IPS-15b (cell line): ENCODE data around the gene TMEM163.

Source experiments
- H3K27me3 ChIP-seq: one replicate; pipeline ENCODE4 v1.6.1; 2013; ENCODE audit warnings: low read length; ENCODE audit not compliant: control insufficient read depth, insufficient read depth
- H3K36me3 ChIP-seq: one replicate; pipeline ENCODE4 v1.6.1; 2013; ENCODE audit warnings: low read length; ENCODE audit not compliant: control insufficient read depth, insufficient read depth
- H3K4me1 ChIP-seq: one replicate; pipeline ENCODE4 v1.6.1; 2013; ENCODE audit warnings: mild to moderate bottlenecking, low read length; ENCODE audit not compliant: control insufficient read depth, insufficient read depth
- H3K4me3 ChIP-seq: one replicate; pipeline ENCODE4 v1.5.1; 2013; ENCODE audit warnings: low read depth, low read length
- H3K9ac ChIP-seq: one replicate; pipeline ENCODE4 v1.6.1; 2013; ENCODE audit warnings: low read depth, mild to moderate bottlenecking, low read length
- H3K9me3 ChIP-seq: one replicate; pipeline ENCODE4 v1.6.1; 2013; ENCODE audit warnings: mild to moderate bottlenecking, low read length; ENCODE audit not compliant: control insufficient read depth, insufficient read depth

TMEM163 gene

DNA sequence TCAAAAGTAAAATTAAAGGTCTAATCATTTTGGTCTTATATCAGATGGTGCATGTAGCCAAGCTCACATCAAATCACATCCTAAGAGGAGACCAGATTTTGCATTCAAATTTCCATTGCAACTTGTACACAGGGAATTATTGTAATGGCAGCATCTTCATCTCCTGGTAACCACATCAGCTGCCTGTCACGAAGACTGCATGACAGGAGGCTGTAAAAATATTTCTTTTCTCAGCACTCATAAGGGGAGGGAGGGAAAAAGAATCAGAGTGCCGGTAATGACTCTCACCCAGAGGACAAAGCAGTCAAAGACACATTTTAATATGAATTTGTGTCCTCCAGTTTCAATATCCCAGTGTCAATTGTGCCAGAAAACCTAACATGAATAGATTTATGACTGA is 216.7 kb downstream of the TMEM163 start:
- Histone ChIP-seq H3K4me3 (no peak overlapping the region), H3K4me1 (no peaks in the 10 kb centered on the region), H3K9me3 (no peaks in the 10 kb centered on the region), H3K36me3 (no peaks in the 10 kb centered on the region), H3K9ac (no peak overlapping the region), H3K27me3 (no peaks in the 10 kb centered on the region)

GRCh38 chr2:134501476-134502091 is 217.2 kb downstream of the TMEM163 start:
- no peaks in the 10 kb centered on the region for H3K9me3 ChIP-seq
- H3K4me3 ChIP-seq = no peak overlapping the region
- H3K9ac ChIP-seq = no peak overlapping the region
- no peaks in the 10 kb centered on the region for H3K4me1 ChIP-seq
- H3K36me3 ChIP-seq = no peaks in the 10 kb centered on the region
- H3K27me3 ChIP-seq = no peaks in the 10 kb centered on the region

DNA sequence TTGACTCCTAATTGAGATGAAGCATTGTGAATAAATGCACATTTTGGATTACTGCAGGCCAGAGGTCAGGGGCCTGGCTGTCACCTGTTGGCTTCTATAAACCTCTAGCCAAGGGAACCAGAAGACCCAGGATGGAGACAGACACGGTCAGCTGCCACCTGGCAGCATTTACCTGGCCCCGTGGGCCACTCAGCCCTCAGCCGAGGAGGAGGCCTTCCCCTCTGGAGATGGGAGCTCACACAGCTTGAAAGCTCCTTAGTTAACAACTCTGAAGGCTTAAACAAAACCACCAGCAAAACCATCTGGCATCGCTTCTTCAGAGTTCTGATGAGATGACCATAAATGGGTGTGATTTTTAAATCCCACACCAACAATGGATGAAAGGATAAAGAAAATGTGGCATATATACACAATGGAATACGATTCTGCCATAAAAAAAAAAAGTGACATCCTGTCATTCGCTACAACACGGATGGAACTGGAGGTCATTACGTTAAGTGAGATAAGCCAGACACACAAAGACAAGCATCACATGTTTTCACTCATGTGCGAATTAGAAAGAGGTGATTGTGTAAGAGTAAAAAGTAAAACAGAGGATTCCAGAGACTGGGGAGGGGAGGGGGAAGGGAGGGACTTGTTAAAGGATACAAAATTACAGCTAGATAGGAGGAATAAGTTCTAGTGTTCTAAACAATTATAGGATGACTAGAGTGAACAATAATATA is 218.4 kb downstream of the TMEM163 start:
- Histone ChIP-seq H3K27me3 (no peaks in the 10 kb centered on the region), H3K9me3 (no peaks in the 10 kb centered on the region), H3K4me1 (no peaks in the 10 kb centered on the region), H3K9ac (no peak overlapping the region), H3K36me3 (no peaks in the 10 kb centered on the region), H3K4me3 (no peak overlapping the region)

DNA sequence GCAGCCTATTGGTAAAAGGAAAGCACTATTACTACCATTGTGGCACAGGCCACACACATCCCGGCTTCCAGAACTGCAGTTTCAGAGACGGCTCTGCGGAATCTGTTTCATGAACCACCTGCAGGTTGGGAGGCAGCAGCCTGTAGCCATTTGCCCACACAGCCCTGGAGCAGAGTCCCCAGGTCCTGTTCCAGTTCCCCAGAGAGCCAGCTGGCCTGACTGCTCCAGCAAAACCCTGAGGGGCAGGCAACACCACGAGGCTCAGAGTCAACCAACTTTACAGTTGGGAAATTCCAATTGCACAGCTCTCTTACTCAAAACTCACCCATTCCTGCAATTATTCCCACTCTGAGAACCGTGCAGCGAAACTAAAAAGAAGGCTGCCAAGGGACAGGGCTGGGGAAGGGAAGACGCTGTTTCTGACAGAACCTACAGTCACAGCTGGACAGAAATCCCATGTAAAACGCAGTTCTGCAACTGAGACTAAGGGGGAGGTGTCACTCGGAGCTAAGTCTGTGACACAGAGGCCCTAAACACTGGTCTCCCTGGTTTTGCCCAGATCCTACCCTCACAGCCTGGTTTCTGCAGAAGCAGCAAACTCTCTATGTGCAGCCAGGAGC is 219.4 kb downstream of the TMEM163 start:
- H3K27me3 ChIP-seq = no peaks in the 10 kb centered on the region

DNA sequence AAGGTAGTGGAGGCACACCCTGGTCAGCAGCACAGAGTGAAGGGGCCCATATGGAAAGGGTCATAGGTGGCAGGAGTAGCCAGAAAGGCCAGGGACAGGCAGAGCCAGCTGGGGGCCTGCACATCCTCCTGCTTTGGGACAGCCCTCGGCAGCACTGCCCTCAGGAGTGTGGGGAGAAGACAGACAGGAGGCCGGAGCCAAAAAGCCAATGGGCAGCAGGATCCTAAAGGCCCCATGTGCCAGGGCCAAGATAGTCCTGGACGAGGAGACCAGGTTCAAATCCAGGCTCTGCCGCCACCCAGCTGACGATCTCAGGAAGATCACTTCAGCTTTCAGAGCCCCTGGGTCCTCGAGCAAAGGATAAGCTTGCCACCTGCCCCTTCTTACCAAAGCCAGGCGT is 220.1 kb downstream of the TMEM163 start:
- H3K27me3 ChIP-seq = no peaks in the 10 kb centered on the region
- no peak overlapping the region for H3K4me3 ChIP-seq
- H3K9ac ChIP-seq = no peak overlapping the region
- no peaks in the 10 kb centered on the region for H3K36me3 ChIP-seq
- H3K4me1 ChIP-seq = no peaks in the 10 kb centered on the region
- H3K9me3 ChIP-seq = no peaks in the 10 kb centered on the region

More for the DNA sequence above, 219.4 kb downstream of the TMEM163 start:
- H3K36me3 ChIP-seq = no peaks in the 10 kb centered on the region
- H3K9me3 ChIP-seq = no peaks in the 10 kb centered on the region
- H3K9ac ChIP-seq = no peak overlapping the region
- no peak overlapping the region for H3K4me3 ChIP-seq
- H3K4me1 ChIP-seq = no peaks in the 10 kb centered on the region

DNA sequence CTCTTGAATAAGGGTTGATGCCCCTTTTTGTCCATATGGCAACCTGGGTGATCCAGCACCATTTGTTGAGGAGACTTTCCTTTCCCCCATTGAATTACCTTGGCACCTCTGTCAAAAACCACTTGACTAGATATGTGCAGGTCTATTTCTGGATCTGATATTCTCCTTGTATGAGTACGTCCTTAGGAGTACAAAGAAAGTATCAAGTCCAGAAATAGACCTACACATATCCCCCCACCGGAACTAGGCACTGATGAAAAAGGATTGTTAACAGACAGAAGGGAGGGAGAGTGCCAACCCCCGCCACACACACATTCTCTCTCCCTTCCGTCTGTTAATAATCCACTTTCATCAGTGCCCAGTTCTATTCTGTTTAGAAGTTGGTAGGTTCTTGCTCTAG is 225.0 kb downstream of the TMEM163 start:
- no peak overlapping the region for H3K4me3 ChIP-seq
- H3K4me1 ChIP-seq = no peaks in the 10 kb centered on the region
- H3K9ac ChIP-seq = no peak overlapping the region
- H3K27me3 ChIP-seq = no peaks in the 10 kb centered on the region
- no peaks in the 10 kb centered on the region for H3K36me3 ChIP-seq
- H3K9me3 ChIP-seq = no peaks in the 10 kb centered on the region

DNA sequence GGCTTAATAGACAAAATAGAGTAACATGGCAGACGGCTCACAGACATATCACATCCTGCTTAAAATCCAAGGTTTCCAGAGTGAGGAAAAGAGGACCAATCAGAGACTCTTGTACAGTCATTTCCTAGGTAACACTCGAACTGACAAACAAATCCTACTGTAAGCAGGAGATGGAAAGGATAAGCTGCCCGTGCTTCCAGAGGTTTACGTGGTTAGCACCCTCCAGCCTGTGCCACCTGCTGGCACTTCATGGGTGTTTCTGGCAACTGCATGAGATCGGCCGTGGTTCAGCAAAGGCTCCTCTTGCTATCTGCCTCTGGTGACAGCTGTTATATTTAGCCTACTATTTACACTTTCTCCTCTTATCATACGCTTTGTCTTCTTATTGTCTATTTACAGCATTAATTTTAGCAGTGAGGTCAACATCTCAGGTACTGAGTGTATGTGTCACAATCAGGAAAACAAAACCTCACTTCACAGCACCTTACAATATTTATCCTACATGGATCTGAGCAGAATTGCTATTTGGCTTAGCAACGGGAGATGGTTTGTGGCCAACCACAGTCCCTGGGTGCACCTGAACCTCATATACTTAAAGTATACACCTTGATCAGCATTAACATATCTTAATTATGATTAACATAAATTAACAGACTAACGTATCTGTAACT is 226.9 kb downstream of the TMEM163 start:
- no peaks in the 10 kb centered on the region for H3K27me3 ChIP-seq

DNA sequence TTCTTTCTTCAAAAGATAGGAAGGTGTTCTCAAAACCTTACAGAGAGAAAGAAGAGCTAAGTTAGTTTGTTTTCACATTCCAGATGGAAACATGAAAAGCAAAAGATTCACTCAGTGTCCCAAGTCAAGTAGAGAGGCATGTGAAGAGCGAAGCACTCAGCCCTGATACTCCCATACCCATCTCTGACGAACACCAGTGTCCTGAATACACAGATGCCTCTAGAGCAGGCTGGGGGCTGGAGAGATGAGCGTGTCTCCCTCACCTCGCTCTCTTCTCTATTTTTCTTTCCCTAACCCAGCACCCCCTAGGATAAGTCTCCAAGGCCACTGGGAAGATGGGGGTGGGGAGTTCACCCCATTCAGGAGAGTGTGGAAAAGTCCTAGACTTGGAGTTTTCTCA is 227.8 kb downstream of the TMEM163 start:
- Histone ChIP-seq H3K9ac (no peak overlapping the region), H3K9me3 (no peaks in the 10 kb centered on the region), H3K4me3 (no peak overlapping the region), H3K4me1 (no peaks in the 10 kb centered on the region), H3K36me3 (no peaks in the 10 kb centered on the region), H3K27me3 (no peaks in the 10 kb centered on the region)

More for the DNA sequence above, 226.9 kb downstream of the TMEM163 start:
- Histone ChIP-seq H3K9ac (no peak overlapping the region), H3K4me1 (no peaks in the 10 kb centered on the region), H3K4me3 (no peak overlapping the region), H3K9me3 (no peaks in the 10 kb centered on the region), H3K36me3 (no peaks in the 10 kb centered on the region)

DNA sequence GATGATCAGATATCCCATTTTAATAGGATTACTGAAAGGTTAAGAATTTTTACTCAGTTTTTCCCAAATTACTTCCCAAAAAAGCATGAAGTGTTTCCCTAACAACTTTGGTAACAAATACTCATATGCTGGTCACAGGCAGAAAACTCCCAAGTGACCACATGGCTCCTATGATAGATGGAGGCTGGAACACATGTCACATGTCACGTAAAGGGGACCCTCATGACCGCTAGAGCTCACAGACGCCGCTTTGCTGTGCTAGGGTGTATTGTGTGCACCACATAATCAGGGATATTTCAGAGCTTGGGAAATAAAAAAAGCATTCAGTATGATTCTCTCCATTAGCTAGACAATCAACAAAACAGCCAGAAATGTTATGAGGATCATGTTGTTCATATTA is 228.2 kb downstream of the TMEM163 start:
- H3K4me1 ChIP-seq = no peaks in the 10 kb centered on the region
- H3K36me3 ChIP-seq = no peaks in the 10 kb centered on the region
- no peaks in the 10 kb centered on the region for H3K9me3 ChIP-seq
- H3K4me3 ChIP-seq = no peak overlapping the region
- H3K9ac ChIP-seq = no peak overlapping the region
- H3K27me3 ChIP-seq = no peaks in the 10 kb centered on the region

GRCh38 chr2:134489732-134490384 is 228.9 kb downstream of the TMEM163 start:
- Histone ChIP-seq H3K36me3 (no peaks in the 10 kb centered on the region), H3K4me3 (no peak overlapping the region), H3K9me3 (no peaks in the 10 kb centered on the region), H3K4me1 (no peaks in the 10 kb centered on the region), H3K27me3 (no peaks in the 10 kb centered on the region), H3K9ac (no peak overlapping the region)

DNA sequence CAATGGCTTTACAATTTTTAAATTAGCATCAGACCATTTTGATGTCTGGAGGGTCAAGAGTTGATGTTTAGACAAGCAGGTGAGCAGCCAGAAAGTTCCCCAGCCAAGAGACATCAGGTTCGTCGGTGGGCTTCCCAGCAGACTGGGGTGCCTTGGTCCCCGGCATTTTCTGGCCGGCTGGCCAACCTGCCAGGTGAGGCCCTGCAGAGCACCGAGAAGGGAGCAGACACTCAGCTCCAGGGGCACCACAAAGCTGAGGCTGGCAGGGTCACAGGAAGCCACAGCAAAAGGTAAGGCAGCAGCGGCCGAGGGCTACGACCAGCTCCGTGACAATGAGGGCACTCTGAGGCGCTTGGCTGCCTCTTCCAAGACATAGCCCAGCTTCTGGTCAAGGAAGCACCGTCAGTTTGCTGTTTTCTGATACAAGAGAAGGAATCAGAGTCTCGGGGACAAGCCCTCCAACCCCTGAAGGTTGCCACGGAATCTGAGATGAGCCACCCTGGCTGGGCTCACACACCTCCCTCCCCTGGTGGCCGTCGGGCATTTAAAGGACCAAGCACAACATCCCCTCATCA is 235.9 kb downstream of the TMEM163 start:
- Histone ChIP-seq H3K27me3 (no peaks in the 10 kb centered on the region), H3K4me1 (no peaks in the 10 kb centered on the region), H3K4me3 (no peak overlapping the region), H3K36me3 (no peaks in the 10 kb centered on the region), H3K9ac (no peak overlapping the region), H3K9me3 (no peaks in the 10 kb centered on the region)
